Endodermal cell (in vitro differentiated cells): ENCODE measurements around the gene RIPOR2. TPM values are rescaled to one million over a fixed set of nuclear protein-coding genes. Genes with fewer than 3 reads are reported as not detected.
A peak's percentile ranks its signal among the peaks of the same experiment; 100 is the strongest.
"Not testable (repeated sequence)": the region's sequence is repeated elsewhere in the genome, so short reads cannot be mapped to it uniquely, and the experiment has no call there.

ENCODE experiments used
- DNase-seq: peaks from one replicate; pipeline ENCODE4 v3.0.0-alpha.2; 2017
- H3K27ac ChIP-seq: 2 replicates; pipeline ENCODE4 v1.5.1; 2013; ENCODE audit warnings: mild to moderate bottlenecking, low read depth, low read length, moderate library complexity
- H3K27me3 ChIP-seq: 2 replicates; pipeline ENCODE4 v1.6.1; 2013; ENCODE audit warnings: mild to moderate bottlenecking, low read length, moderate library complexity; ENCODE audit not compliant: insufficient read depth, control insufficient read depth, poor library complexity, severe bottlenecking
- H3K36me3 ChIP-seq: 2 replicates; pipeline ENCODE4 v1.7.0; 2013; ENCODE audit warnings: mild to moderate bottlenecking, low read length, moderate library complexity; ENCODE audit not compliant: control insufficient read depth, insufficient read depth
- H3K4me1 ChIP-seq: one replicate; pipeline ENCODE4 v1.7.0; 2013; ENCODE audit warnings: low read length; ENCODE audit not compliant: control insufficient read depth, insufficient read depth
- H3K4me3 ChIP-seq: 2 replicates; pipeline ENCODE4 v1.5.1; 2013; ENCODE audit warnings: mild to moderate bottlenecking, low read length, moderate library complexity
- H3K9ac ChIP-seq: 2 replicates; pipeline ENCODE4 v1.6.1; 2013; ENCODE audit warnings: mild to moderate bottlenecking, low read length, moderate library complexity; ENCODE audit not compliant: poor library complexity, severe bottlenecking; ENCODE audit errors: extremely low read depth
- H3K9me3 ChIP-seq: 2 replicates; pipeline ENCODE4 v1.6.1; 2013; ENCODE audit warnings: mild to moderate bottlenecking, low read length, moderate library complexity; ENCODE audit not compliant: control insufficient read depth
- H3K27ac Mint-ChIP-seq: 2 replicates; pipeline ENCODE4 v1.8.0; 2020; ENCODE audit warnings: mixed read lengths
- H3K27me3 Mint-ChIP-seq: 2 replicates; pipeline ENCODE4 v1.8.0; 2021; ENCODE audit warnings: mild to moderate bottlenecking, mixed read lengths; ENCODE audit not compliant: insufficient read depth
- H3K36me3 Mint-ChIP-seq: 2 replicates; pipeline ENCODE4 v1.8.0; 2020; ENCODE audit warnings: low read depth, mixed read lengths
- H3K4me1 Mint-ChIP-seq: 2 replicates; pipeline ENCODE4 v1.8.0; 2020; ENCODE audit warnings: mixed read lengths
- H3K4me3 Mint-ChIP-seq: 2 replicates; pipeline ENCODE4 v1.8.0; 2020; ENCODE audit warnings: mild to moderate bottlenecking, moderate library complexity, mixed read lengths
- H3K9me3 Mint-ChIP-seq: 2 replicates; pipeline ENCODE4 v1.8.0; 2020; ENCODE audit warnings: mild to moderate bottlenecking, mixed read lengths
- CTCF ChIP-seq: fragments of 200-600 bp; sonication (generic); conservative IDR thresholded peaks from 2 replicates; pipeline ENCODE4 v1.5.0; 2021; ENCODE audit warnings: antibody characterized with exemption, mild to moderate bottlenecking
- WGBS, 2 experiments: methylation state at CpG; one replicate each; pipeline versions ENCODE4 v1.1.5 to v1.1.7; 2013; ENCODE audit warnings: missing lambda C conversion rate in 2 of 2, mixed read lengths in 1 of 2; ENCODE audit not compliant: insufficient coverage in 1 of 2, insufficient read length in 1 of 2; 5-methylcytosine and 5-hydroxymethylcytosine counted together
- total RNA-seq, 2 donors: library from RNA; stranded (reverse); fragmentation: NEBNext Ultra II Directional in 1 of 2; extraction: Animal tissue kit (Norgen Biotek cat#: 25700) in 1 of 2; gene quantifications; 2 replicates in 1 of 2; 3 replicates in 1 of 2; pipeline ENCODE4 v1.2.1, GENCODE V29; 2021

RIPOR2 gene
- total RNA-seq, 2 donors from 2014 or later, result 9.3 to 10.4 TPM

DNA sequence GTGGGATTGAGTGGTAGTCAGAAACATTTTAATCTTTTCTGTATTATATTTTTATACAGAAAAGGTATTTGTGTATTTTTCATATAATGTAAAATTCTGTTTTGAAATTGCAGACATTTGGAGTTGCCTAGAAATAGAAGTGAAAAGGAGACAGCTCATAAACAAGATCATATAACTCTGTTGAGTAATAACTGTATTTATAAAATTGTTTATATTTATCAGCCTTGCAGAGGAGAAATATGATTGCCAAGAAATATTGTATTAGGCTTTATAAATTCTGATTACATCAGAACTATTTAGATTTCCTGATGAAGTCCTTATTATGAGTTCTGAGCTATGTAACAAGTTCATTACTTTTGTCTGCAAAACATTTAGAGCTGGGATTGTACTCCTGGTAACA lies 55.3 kb downstream of the RIPOR2 start:
- TF ChIP-seq CTCF, result no peak
- H3K4me1 Mint-ChIP-seq, result peaks cover 50% of the 10 kb centered on the region
- H3K27ac ChIP-seq, result no peak overlapping the region
- peaks cover 11% of the 10 kb centered on the region for H3K9me3 ChIP-seq
- no peaks in the 10 kb centered on the region for H3K4me1 ChIP-seq
- no peaks in the 10 kb centered on the region for H3K9me3 Mint-ChIP-seq
- no peak overlapping the region for H3K27ac Mint-ChIP-seq
- H3K27me3 Mint-ChIP-seq, result peaks cover 2% of the 10 kb centered on the region
- no peak overlapping the region for H3K4me3 ChIP-seq
- H3K36me3 Mint-ChIP-seq, result no peaks in the 10 kb centered on the region
- no peak overlapping the region for H3K9ac ChIP-seq
- H3K27me3 ChIP-seq, result no peaks in the 10 kb centered on the region
- H3K36me3 ChIP-seq, result no peaks in the 10 kb centered on the region
- DNase-seq, result no peak
- no peak overlapping the region for H3K4me3 Mint-ChIP-seq

GRCh38 chr6:24879351-24879750 lies 56.4 kb downstream of the RIPOR2 start:
- Histone ChIP-seq H3K36me3 (no peaks in the 10 kb centered on the region), H3K9me3 (peaks cover 11% of the 10 kb centered on the region), H3K9ac (no peak overlapping the region), H3K4me1 (no peaks in the 10 kb centered on the region), H3K27ac (no peak overlapping the region), H3K4me3 (no peak overlapping the region), H3K27me3 (no peaks in the 10 kb centered on the region)
- Mint-ChIP-seq H3K27me3 (peaks cover 2% of the 10 kb centered on the region), H3K27ac (peak overlapping the region; percentile 74), H3K4me1 (peaks cover 61% of the 10 kb centered on the region), H3K9me3 (no peaks in the 10 kb centered on the region), H3K36me3 (no peaks in the 10 kb centered on the region), H3K4me3 (no peak overlapping the region)
- DNase-seq, result no peak
- 85 to 90% methylated on average over 2 of the region's 3 CpGs for WGBS, 2 experiments
- TF ChIP-seq CTCF, result no peak

DNA sequence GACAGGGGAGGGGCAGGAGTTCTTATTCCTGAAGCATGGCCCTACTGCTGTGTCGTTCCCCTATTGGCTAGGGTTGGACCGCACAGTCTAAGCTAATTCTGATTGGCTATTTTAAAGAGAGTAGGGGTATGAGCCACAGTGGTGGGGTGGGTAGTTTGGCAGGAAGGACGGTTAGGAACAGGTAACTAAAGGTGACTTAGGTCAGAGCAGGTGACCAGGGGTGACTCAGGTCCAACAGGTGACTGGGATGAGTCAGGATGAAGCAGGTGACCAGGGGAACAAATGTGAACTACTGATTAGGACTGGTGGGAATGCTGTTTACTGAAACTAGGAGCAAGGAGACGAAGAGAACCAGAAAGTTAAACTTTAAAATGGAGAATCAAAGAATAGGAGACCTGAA lies 58.0 kb downstream of the RIPOR2 start:
- not testable (repeated sequence) for H3K4me3 Mint-ChIP-seq, H3K9ac ChIP-seq, H3K9me3 Mint-ChIP-seq, H3K27me3 ChIP-seq, H3K36me3 ChIP-seq, H3K27ac ChIP-seq, H3K4me1 ChIP-seq, H3K27me3 Mint-ChIP-seq, H3K36me3 Mint-ChIP-seq
- Histone ChIP-seq H3K4me3 (peak overlapping the region; percentile 32), H3K9me3 (peaks cover 11% of the 10 kb centered on the region)
- H3K4me1 Mint-ChIP-seq, result peaks cover 63% of the 10 kb centered on the region
- 85 to 92% methylated on average over 2 to 4 of the region's 4 CpGs for WGBS, 2 experiments
- peak overlapping the region; percentile 95 for H3K27ac Mint-ChIP-seq
- peak; percentile 67 for DNase-seq
